H1 (cell line): ENCODE data around the gene HAO2.

ENCODE experiments used
- CBX5 ChIP-seq: fragments of 300-800, 300-1000 bp; sonication (generic); IDR thresholded peaks from 2 replicates; pipeline ENCODE4 v1.7.1; 2016; ENCODE audit warnings: antibody characterized with exemption, low read length, low read depth
- CTCF ChIP-seq, 3 experiments: IDR thresholded peaks; 1 replicate in 2 of 3; 2 replicates in 1 of 3; pipeline versions ENCODE4 v1.5.1 to v1.6.1; 2011; ENCODE audit warnings: low read length in 3 of 3, mild to moderate bottlenecking in 3 of 3, inconsistent platforms in 2 of 3, low read depth in 1 of 3, moderate library complexity in 1 of 3; ENCODE audit not compliant: insufficient read depth in 1 of 3; ENCODE audit errors: control extremely low read depth in 1 of 3
- EP300 ChIP-seq, 2 experiments: IDR thresholded peaks; 1 replicate in 1 of 2; 2 replicates in 1 of 2; pipeline ENCODE4 v1.6.1; 2011 to 2012; ENCODE audit warnings: low read depth in 2 of 2, low read length in 2 of 2, mild to moderate bottlenecking in 2 of 2, borderline replicate concordance in 1 of 2, inconsistent platforms in 1 of 2, moderate library complexity in 1 of 2
- KDM1A ChIP-seq: fragments of 200-600, 300-600 bp; sonication (generic); IDR thresholded peaks from 2 replicates; pipeline ENCODE4 v1.7.1; 2016; ENCODE audit warnings: mild to moderate bottlenecking, low read length, borderline replicate concordance
- KDM5A ChIP-seq: fragments of 200-600 bp; IDR thresholded peaks from 2 replicates; pipeline ENCODE4 v1.7.1; 2012; ENCODE audit warnings: mild to moderate bottlenecking, low read length, inconsistent platforms, mixed read lengths
- POLR2A ChIP-seq, 2 experiments: IDR thresholded peaks; 1 replicate in 1 of 2; 2 replicates in 1 of 2; pipeline ENCODE4 v1.6.1; 2011; ENCODE audit warnings: low read depth in 2 of 2, low read length in 2 of 2, mild to moderate bottlenecking in 2 of 2; ENCODE audit errors: control extremely low read depth in 1 of 2
- RXRA ChIP-seq: IDR thresholded peaks from 2 replicates; pipeline ENCODE4 v1.6.1; 2011; ENCODE audit warnings: low read depth, mild to moderate bottlenecking, low read length, moderate library complexity; ENCODE audit not compliant: insufficient read depth
- SIX5 ChIP-seq: IDR thresholded peaks from 2 replicates; pipeline ENCODE4 v1.6.1; 2011; ENCODE audit warnings: mild to moderate bottlenecking, low read depth, low read length
- SP1 ChIP-seq: IDR thresholded peaks from 2 replicates; pipeline ENCODE4 v1.6.1; 2011; ENCODE audit warnings: low read depth, low read length
- SRF ChIP-seq: IDR thresholded peaks from 2 replicates; pipeline ENCODE4 v1.6.1; 2011; ENCODE audit warnings: mild to moderate bottlenecking, low read depth, low read length, moderate library complexity
- TBP ChIP-seq: IDR thresholded peaks from 2 replicates; pipeline ENCODE4 v1.6.1; 2011; ENCODE audit warnings: low read depth, low read length, improper control_type of control experiment
- TCF12 ChIP-seq: IDR thresholded peaks from 2 replicates; pipeline ENCODE4 v1.6.1; 2011; ENCODE audit warnings: low read depth, mild to moderate bottlenecking, low read length
- TEAD4 ChIP-seq: IDR thresholded peaks from 2 replicates; pipeline ENCODE4 v1.6.1; 2012; ENCODE audit warnings: low read depth, low read length, inconsistent platforms, mixed read lengths

- TF ChIP-seq SRF (no peak), TBP (no peak), TEAD4 (no peak), CTCF (IDR thresholded peaks at IDR 0.05; ENCODE audit: control extremely low read depth in 1 of 3, insufficient read depth in 1 of 3, low read depth in 1 of 3, low read length in 3 of 3) (no peak), EP300 (IDR thresholded peaks at IDR 0.05; ENCODE audit: borderline replicate concordance in 1 of 2, low read depth in 2 of 2, low read length in 2 of 2) (no peak), KDM1A (no peak), SP1 (no peak), KDM5A (no peak), SIX5 (no peak), RXRA (no peak), POLR2A (IDR thresholded peaks at IDR 0.05; ENCODE audit: control extremely low read depth in 1 of 2, low read depth in 2 of 2, low read length in 2 of 2) (no peak), CBX5 (no peak), TCF12 (no peak)
Observed at GRCh38 chr1:119435052-119435451, 66.5 kb downstream of the HAO2 start.
